ENCODE results near the gene FBLN7. TPM values are rescaled to one million over a fixed set of nuclear protein-coding genes. Genes with fewer than 3 reads are reported as not detected.
A peak's percentile ranks its signal among the peaks of the same experiment; 100 is the strongest.
"Not testable (repeated sequence)": the region's sequence is repeated elsewhere in the genome, so short reads cannot be mapped to it uniquely, and the experiment has no call there.

The FBLN7 gene
- total RNA-seq, 2 donors from 2014 or later: 0.86 to 3.5 TPM

GRCh38 chr2:112137516-112138158 lies 548 bp upstream of the FBLN7 start:
- H3K4me1 ChIP-seq: peaks cover 0 to 10% of the 10 kb centered on the region in 2 donors
- peaks cover 0 to 6% of the 10 kb centered on the region in 2 donors for H3K9me3 ChIP-seq
- DNase-seq (ENCODE audit: low spot score): peak; percentile 57
- no peak overlapping the region for H3K27ac ChIP-seq
- no peaks in the 10 kb centered on the region for H3K36me3 ChIP-seq
- no peak for TF ChIP-seq CTCF (IDR thresholded peaks at IDR 0.05)
- H3K27me3 ChIP-seq: no peaks in the 10 kb centered on the region
- H3K4me3 ChIP-seq: peak overlapping the region; percentile 46 to 57

GRCh38 chr2:112139033-112139614 lies 939 bp downstream of the FBLN7 start:
- H3K27me3 ChIP-seq, H3K4me1 ChIP-seq, H3K9me3 ChIP-seq, H3K36me3 ChIP-seq, H3K27ac ChIP-seq: not testable (repeated sequence)
- peak; percentile 23 for DNase-seq (ENCODE audit: low spot score)
- peak overlapping the region; percentile 46 to 57 for H3K4me3 ChIP-seq

- H3K27ac ChIP-seq, H3K36me3 ChIP-seq, H3K4me1 ChIP-seq, H3K9me3 ChIP-seq, H3K27me3 ChIP-seq: not testable (repeated sequence)
- peak overlapping the region; percentile 1 to 40 for H3K4me3 ChIP-seq
- peak; percentile 44 for DNase-seq (ENCODE audit: low spot score)
Observed at GRCh38 chr2:112139661-112140204, 1.5 kb downstream of the FBLN7 start.

- Histone ChIP-seq H3K9me3 (no peaks in the 10 kb centered on the region), H3K4me1 (peaks cover 0 to 10% of the 10 kb centered on the region in 2 donors), H3K4me3 (peak overlapping the region in 1 of 2 donors; percentile 40), H3K36me3 (no peaks in the 10 kb centered on the region), H3K27me3 (no peaks in the 10 kb centered on the region), H3K27ac (peak overlapping the region in 1 of 2 donors; percentile 48)
- TF ChIP-seq CTCF (IDR thresholded peaks at IDR 0.05): no peak
- DNase-seq (ENCODE audit: low spot score): peak; percentile 55
Observed at GRCh38 chr2:112140205-112140802, 2.1 kb downstream of the FBLN7 start.

- Histone ChIP-seq H3K9me3 (no peaks in the 10 kb centered on the region), H3K4me1 (peaks cover 0 to 10% of the 10 kb centered on the region in 2 donors), H3K27me3 (no peaks in the 10 kb centered on the region), H3K4me3 (no peak overlapping the region), H3K27ac (no peak overlapping the region), H3K36me3 (no peaks in the 10 kb centered on the region)
- DNase-seq (ENCODE audit: low spot score): peak; percentile 34
- TF ChIP-seq CTCF (IDR thresholded peaks at IDR 0.05): no peak
Observed at GRCh38 chr2:112140899-112141625, 2.9 kb downstream of the FBLN7 start.

- Histone ChIP-seq H3K9me3 (no peaks in the 10 kb centered on the region), H3K4me1 (peaks cover 0 to 10% of the 10 kb centered on the region in 2 donors), H3K36me3 (no peaks in the 10 kb centered on the region), H3K4me3 (no peak overlapping the region), H3K27ac (no peak overlapping the region), H3K27me3 (no peaks in the 10 kb centered on the region)
- TF ChIP-seq CTCF (IDR thresholded peaks at IDR 0.05): no peak
- peak; percentile 46 for DNase-seq (ENCODE audit: low spot score)
Observed at GRCh38 chr2:112141626-112142007, 3.4 kb downstream of the FBLN7 start.
